Esophagus squamous epithelium (tissue), 5 donors: ENCODE measurements around the gene CBR1. TPM values are rescaled to one million over a fixed set of nuclear protein-coding genes. Genes with fewer than 3 reads are reported as not detected.
A peak's percentile ranks its signal among the peaks of the same experiment; 100 is the strongest.

Source experiments
- DNase-seq: peaks from one replicate; lab custom pipeline; 2025; lab: John Stamatoyannopoulos, UW
- H3K27ac ChIP-seq, 4 donors: fragments of 200-600 bp; sonication (generic); one replicate each; pipeline ENCODE4 v1.5.1; 2016 to 2019; ENCODE audit warnings: mild to moderate bottlenecking in 1 of 4
- H3K27me3 ChIP-seq, 4 donors: fragments of 200-600 bp; sonication (generic); 1 replicate in 3 of 4; 2 replicates in 1 of 4; pipeline versions ENCODE4 v1.5.1 to v1.6.0; 2017 to 2021; ENCODE audit warnings: antibody characterized with exemption in 1 of 4
- H3K36me3 ChIP-seq, 3 donors: fragments of 200-600 bp; sonication (generic); one replicate each; pipeline ENCODE4 v1.5.1; 2016 to 2019
- H3K4me1 ChIP-seq, 3 donors: fragments of 200-600 bp; sonication (generic); one replicate each; pipeline ENCODE4 v1.5.1; 2017 to 2019
- H3K4me3 ChIP-seq, 4 donors: fragments of 200-600 bp; sonication (generic); 1 replicate in 3 of 4; 2 replicates in 1 of 4; pipeline ENCODE4 v1.5.1; 2016 to 2019; ENCODE audit warnings: mild to moderate bottlenecking in 2 of 4, moderate library complexity in 1 of 4
- H3K9me3 ChIP-seq, 3 donors: fragments of 200-600 bp; sonication (generic); one replicate each; pipeline ENCODE4 v1.5.1; 2016 to 2019
- POLR2A ChIP-seq, 4 donors: fragments of 450-650 bp; IDR thresholded peaks; one replicate each; pipeline ENCODE4 v1.6.1; 2017; ENCODE audit warnings: antibody characterized with exemption in 4 of 4, mild to moderate bottlenecking in 4 of 4, moderate library complexity in 3 of 4
- WGBS, 2 donors: methylation state at CpG; one replicate each; pipeline ENCODE4 v1.1.5; 2018; 5-methylcytosine and 5-hydroxymethylcytosine counted together
- intact Hi-C: fragments of 100-400 bp; cut with DNase I; formaldehyde crosslinking; loops from one replicate; pipeline ENCODE4 v1.15.0; 2022
- total RNA-seq, 4 donors: library from RNA; depleted of rRNA; stranded (reverse); fragments of >200 nt; gene quantifications; one replicate each; pipeline ENCODE4 v1.1.0, GENCODE V29; 2016
- TF ChIP-seq, protein P1 (sequence below), 6 experiments: fragments of 450-650 bp in 4 of 6; fragments of 200-600 bp in 2 of 6; sonication (generic) in 2 of 6; IDR thresholded peaks; one replicate each; pipeline ENCODE4 v1.5.1; 2016 to 2019; ENCODE audit warnings: antibody characterized with exemption in 6 of 6, mild to moderate bottlenecking in 4 of 6, moderate library complexity in 4 of 6
- donor health status: DM: yes; HTN: yes; CAD: no.

The CBR1 gene
- total RNA-seq, 4 donors from 2014 or later, result 320 to 932 (median 584) TPM

- Histone ChIP-seq H3K27me3 (no peaks in the 10 kb centered on the region), H3K27ac (peak overlapping the region; percentile 56 to 97 (median 94)), H3K4me1 (peaks cover 4 to 68% (median 8%) of the 10 kb centered on the region in 3 donors), H3K4me3 (no peak overlapping the region), H3K9me3 (no peaks in the 10 kb centered on the region), H3K36me3 (no peaks in the 10 kb centered on the region)
- DNase-seq, result no peak
- intact Hi-C loops, result no loop called here
- TF ChIP-seq, protein P1, sequence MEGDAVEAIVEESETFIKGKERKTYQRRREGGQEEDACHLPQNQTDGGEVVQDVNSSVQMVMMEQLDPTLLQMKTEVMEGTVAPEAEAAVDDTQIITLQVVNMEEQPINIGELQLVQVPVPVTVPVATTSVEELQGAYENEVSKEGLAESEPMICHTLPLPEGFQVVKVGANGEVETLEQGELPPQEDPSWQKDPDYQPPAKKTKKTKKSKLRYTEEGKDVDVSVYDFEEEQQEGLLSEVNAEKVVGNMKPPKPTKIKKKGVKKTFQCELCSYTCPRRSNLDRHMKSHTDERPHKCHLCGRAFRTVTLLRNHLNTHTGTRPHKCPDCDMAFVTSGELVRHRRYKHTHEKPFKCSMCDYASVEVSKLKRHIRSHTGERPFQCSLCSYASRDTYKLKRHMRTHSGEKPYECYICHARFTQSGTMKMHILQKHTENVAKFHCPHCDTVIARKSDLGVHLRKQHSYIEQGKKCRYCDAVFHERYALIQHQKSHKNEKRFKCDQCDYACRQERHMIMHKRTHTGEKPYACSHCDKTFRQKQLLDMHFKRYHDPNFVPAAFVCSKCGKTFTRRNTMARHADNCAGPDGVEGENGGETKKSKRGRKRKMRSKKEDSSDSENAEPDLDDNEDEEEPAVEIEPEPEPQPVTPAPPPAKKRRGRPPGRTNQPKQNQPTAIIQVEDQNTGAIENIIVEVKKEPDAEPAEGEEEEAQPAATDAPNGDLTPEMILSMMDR (IDR thresholded peaks at IDR 0.05), result no peak
- no peak for TF ChIP-seq POLR2A (IDR thresholded peaks at IDR 0.05)
- 59 to 82% methylated on average over 11 to 13 of the region's 14 CpGs for WGBS, 2 donors
Measured at GRCh38 chr21:36079010-36079649, 9.3 kb downstream of the CBR1 start.

DNA sequence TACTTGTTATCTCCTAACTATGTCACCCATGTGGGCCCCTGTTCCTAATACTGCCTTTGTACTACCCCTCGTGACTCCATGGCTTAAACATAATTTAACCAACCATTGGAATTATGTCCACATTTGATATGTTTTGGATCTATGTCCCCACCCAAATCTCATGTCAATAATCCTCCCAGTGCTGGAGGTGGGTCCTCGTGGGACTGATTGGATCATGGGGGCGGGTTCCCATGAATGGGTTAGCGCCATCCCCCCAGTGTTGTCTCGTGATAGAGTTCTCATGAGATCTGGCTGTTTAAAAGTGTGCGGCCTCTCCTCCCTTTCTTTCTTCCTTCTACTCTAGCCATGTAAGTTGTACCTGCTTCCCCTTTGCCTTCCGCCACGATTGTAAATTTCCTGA is 9.8 kb downstream of the CBR1 start:
- TF ChIP-seq, protein P1 (IDR thresholded peaks at IDR 0.05), result no peak
- no peak for TF ChIP-seq POLR2A (IDR thresholded peaks at IDR 0.05)
- intact Hi-C loops, result no loop called here
- 50 to 78% methylated on average over 8 of the region's 8 CpGs for WGBS, 2 donors
- no peak for DNase-seq
- Histone ChIP-seq H3K4me3 (no peak overlapping the region), H3K9me3 (no peaks in the 10 kb centered on the region), H3K4me1 (peaks cover 4 to 63% (median 8%) of the 10 kb centered on the region in 3 donors), H3K27ac (peak overlapping the region; percentile 75 to 97 (median 94)), H3K36me3 (no peaks in the 10 kb centered on the region), H3K27me3 (no peaks in the 10 kb centered on the region)

GRCh38 chr21:36080386-36080785 is 10.6 kb downstream of the CBR1 start:
- H3K4me3 ChIP-seq, result no peak overlapping the region
- whole genome bisulfite sequencing, 2 donors, result 44 to 71% methylated on average over 1 of the region's 1 CpG
- intact Hi-C loops, result no loop called here
- H3K27ac ChIP-seq, result peak overlapping the region; percentile 75 to 97 (median 94)
- peaks cover 4 to 56% (median 8%) of the 10 kb centered on the region in 3 donors for H3K4me1 ChIP-seq
- no peaks in the 10 kb centered on the region for H3K36me3 ChIP-seq
- DNase-seq, result no peak
- H3K9me3 ChIP-seq, result no peaks in the 10 kb centered on the region
- no peak for TF ChIP-seq POLR2A (IDR thresholded peaks at IDR 0.05)
- TF ChIP-seq, protein P1 (IDR thresholded peaks at IDR 0.05), result no peak
- H3K27me3 ChIP-seq, result no peaks in the 10 kb centered on the region

- DNase-seq, result no peak
- intact Hi-C loops, result no loop called here
- Histone ChIP-seq H3K27me3 (no peaks in the 10 kb centered on the region), H3K27ac (no peak overlapping the region), H3K4me1 (peaks cover 4 to 37% (median 8%) of the 10 kb centered on the region in 3 donors), H3K36me3 (no peaks in the 10 kb centered on the region), H3K4me3 (no peak overlapping the region), H3K9me3 (no peaks in the 10 kb centered on the region)
- 71 to 87% methylated on average over 3 of the region's 3 CpGs for WGBS, 2 donors
- TF ChIP-seq POLR2A (IDR thresholded peaks at IDR 0.05), result no peak
Measured at GRCh38 chr21:36082237-36082664, 12.4 kb downstream of the CBR1 start.

- TF ChIP-seq, protein P1 (IDR thresholded peaks at IDR 0.05), result no peak
- no peak for TF ChIP-seq POLR2A (IDR thresholded peaks at IDR 0.05)
- Histone ChIP-seq H3K27ac (no peak overlapping the region), H3K4me1 (peaks cover 0 to 30% (median 8%) of the 10 kb centered on the region in 3 donors), H3K9me3 (no peaks in the 10 kb centered on the region), H3K4me3 (no peak overlapping the region), H3K27me3 (no peaks in the 10 kb centered on the region), H3K36me3 (no peaks in the 10 kb centered on the region)
- intact Hi-C loops, result no loop called here
- WGBS, 2 donors, result 66 to 78% methylated on average over 6 of the region's 6 CpGs
- no peak for DNase-seq
Measured at GRCh38 chr21:36087362-36088138, 17.7 kb downstream of the CBR1 start.
